PFSK-1 (cell line): ENCODE measurements around the gene SAPCD2.
A peak's percentile ranks its signal among the peaks of the same experiment; 100 is the strongest.

Experiments used
- FOXP2 ChIP-seq: optimal IDR thresholded peaks from 2 replicates; pipeline ENCODE3; 2011; ENCODE audit warnings: borderline replicate concordance, control low read depth, inconsistent platforms; ENCODE audit not compliant: insufficient read depth; ENCODE audit errors: extremely low read length, extremely low read depth
- POLR2AphosphoS5 ChIP-seq: IDR thresholded peaks from 2 replicates; pipeline ENCODE4 v1.6.1; 2012; ENCODE audit warnings: low read depth, mild to moderate bottlenecking, control low read depth, low read length, moderate library complexity
- SIN3A ChIP-seq: IDR thresholded peaks from 2 replicates; pipeline ENCODE4 v1.6.1; 2012; ENCODE audit warnings: mild to moderate bottlenecking, low read length, moderate library complexity, borderline replicate concordance; ENCODE audit not compliant: insufficient read depth
- TAF1 ChIP-seq: IDR thresholded peaks from 2 replicates; pipeline ENCODE4 v1.6.1; 2012; ENCODE audit warnings: low read length, control low read depth, borderline replicate concordance; ENCODE audit not compliant: insufficient read depth
- TF ChIP-seq, protein P1 (sequence below), 2 experiments: IDR thresholded peaks; 2 replicates each; pipeline versions ENCODE4 v1.6.1 to v1.8.0; 2011 to 2012; ENCODE audit warnings: low read depth in 2 of 2, low read length in 2 of 2, control low read depth in 1 of 2, inconsistent platforms in 1 of 2, mild to moderate bottlenecking in 1 of 2, moderate library complexity in 1 of 2; ENCODE audit not compliant: insufficient read depth in 1 of 2

SAPCD2 gene

DNA sequence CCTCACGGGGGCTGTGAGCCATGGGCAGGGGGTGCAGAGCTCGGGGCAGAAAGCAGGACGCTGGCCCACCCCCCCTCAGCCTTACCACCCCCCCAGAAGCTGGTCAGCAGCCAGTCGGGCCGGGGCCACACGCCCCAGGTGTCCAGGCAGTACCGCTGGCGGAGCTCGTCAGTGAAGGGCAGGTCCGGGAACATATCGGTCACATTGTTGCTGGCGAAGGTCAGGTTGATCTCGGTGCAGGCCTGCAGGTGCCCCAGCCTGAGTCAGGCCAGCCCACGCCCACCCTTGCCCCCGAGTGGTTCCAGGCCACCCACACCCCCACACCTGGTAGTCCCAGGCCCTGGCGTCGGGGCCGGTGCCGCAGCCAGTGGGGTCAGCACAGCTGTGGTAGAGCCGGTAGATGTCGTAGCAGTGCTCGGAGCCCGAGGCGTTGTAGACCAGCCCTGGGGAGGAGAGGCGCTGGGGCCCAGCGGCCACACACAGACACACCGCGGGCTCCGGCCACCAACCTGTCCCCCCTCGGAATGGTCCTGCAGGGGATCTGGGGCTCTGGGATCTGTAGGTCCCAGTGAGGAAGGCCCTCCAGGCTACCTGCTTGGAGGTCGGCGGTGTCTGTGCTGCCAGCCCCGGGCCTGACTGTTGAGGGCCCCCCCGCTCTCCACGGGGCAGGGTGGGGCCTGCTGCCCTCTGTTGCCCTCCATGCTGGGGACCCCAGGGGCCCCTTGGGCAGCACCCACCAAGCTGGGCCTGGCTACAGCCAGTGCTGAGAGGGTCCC lies 41.6 kb upstream of the SAPCD2 start:
- TF ChIP-seq, protein P1, sequence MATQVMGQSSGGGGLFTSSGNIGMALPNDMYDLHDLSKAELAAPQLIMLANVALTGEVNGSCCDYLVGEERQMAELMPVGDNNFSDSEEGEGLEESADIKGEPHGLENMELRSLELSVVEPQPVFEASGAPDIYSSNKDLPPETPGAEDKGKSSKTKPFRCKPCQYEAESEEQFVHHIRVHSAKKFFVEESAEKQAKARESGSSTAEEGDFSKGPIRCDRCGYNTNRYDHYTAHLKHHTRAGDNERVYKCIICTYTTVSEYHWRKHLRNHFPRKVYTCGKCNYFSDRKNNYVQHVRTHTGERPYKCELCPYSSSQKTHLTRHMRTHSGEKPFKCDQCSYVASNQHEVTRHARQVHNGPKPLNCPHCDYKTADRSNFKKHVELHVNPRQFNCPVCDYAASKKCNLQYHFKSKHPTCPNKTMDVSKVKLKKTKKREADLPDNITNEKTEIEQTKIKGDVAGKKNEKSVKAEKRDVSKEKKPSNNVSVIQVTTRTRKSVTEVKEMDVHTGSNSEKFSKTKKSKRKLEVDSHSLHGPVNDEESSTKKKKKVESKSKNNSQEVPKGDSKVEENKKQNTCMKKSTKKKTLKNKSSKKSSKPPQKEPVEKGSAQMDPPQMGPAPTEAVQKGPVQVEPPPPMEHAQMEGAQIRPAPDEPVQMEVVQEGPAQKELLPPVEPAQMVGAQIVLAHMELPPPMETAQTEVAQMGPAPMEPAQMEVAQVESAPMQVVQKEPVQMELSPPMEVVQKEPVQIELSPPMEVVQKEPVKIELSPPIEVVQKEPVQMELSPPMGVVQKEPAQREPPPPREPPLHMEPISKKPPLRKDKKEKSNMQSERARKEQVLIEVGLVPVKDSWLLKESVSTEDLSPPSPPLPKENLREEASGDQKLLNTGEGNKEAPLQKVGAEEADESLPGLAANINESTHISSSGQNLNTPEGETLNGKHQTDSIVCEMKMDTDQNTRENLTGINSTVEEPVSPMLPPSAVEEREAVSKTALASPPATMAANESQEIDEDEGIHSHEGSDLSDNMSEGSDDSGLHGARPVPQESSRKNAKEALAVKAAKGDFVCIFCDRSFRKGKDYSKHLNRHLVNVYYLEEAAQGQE (IDR thresholded peaks at IDR 0.05; ENCODE audit: insufficient read depth in 1 of 2, low read depth in 2 of 2, low read length in 2 of 2) = no peak
- TF ChIP-seq TAF1 (no peak), POLR2AphosphoS5 (no peak), SIN3A (no peak), FOXP2 (no peak)

- TF ChIP-seq FOXP2 (no peak), POLR2AphosphoS5 (no peak)
Measured at GRCh38 chr9:137110911-137111787, 40.8 kb upstream of the SAPCD2 start.

- no peak for TF ChIP-seq SIN3A
- no peak for TF ChIP-seq POLR2AphosphoS5
- TF ChIP-seq FOXP2 = no peak
- TF ChIP-seq, protein P1 (IDR thresholded peaks at IDR 0.05; ENCODE audit: insufficient read depth in 1 of 2, low read depth in 2 of 2, low read length in 2 of 2) = no peak
- no peak for TF ChIP-seq TAF1
Measured at GRCh38 chr9:137110147-137110910, 40.0 kb upstream of the SAPCD2 start.

DNA sequence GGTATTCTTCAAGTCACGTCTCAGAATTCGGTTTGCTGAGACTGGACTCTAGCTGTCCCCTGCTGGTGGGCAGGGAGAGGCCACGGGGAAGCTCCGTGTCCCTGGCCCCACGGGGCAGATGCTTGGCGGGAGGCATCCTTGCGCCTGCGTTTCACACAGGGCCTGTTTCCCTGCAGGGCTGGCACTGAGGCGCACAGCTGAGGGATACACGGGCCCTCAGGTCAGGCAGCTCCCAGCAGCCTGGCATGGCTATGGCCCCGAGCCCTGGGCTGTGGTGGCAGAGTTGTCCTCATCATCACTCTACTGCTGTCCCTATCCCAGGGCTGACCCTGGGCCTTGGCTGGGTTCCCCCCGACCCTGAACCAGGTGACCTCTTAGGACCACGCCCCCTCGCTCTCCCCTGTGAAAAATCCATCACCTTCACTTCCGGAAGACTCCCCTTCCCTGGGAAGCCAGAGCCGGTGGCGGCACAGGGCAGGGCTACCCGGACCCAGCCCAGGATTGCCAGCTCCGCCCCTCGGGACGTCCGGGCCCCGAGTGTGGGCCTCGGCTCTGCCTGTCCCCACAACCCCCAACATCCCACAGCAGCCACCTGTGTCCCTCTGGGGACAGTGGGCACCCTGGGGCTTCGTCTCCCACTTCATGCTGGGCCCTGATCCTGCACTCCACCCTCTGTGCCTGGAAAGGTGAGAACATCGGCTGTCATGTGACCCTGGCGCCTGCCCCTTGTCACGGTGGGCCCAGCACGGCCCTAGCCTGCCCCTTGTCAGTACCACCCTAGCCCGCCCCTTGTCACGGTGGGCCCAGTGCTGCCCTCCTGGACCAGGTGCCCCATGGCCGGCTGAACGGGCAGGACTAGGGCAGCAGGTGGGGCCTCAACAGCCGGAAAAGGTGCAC lies 39.1 kb upstream of the SAPCD2 start:
- TF ChIP-seq, protein P1 (IDR thresholded peaks at IDR 0.05; ENCODE audit: insufficient read depth in 1 of 2, low read depth in 2 of 2, low read length in 2 of 2) = no peak
- no peak for TF ChIP-seq SIN3A
- TF ChIP-seq TAF1 = no peak
- TF ChIP-seq POLR2AphosphoS5 = peak; percentile 19; the same call in 1 of the 2 replicates

GRCh38 chr9:137108608-137109249 lies 38.4 kb upstream of the SAPCD2 start:
- TF ChIP-seq POLR2AphosphoS5 = no peak
- TF ChIP-seq SIN3A = no peak
- TF ChIP-seq TAF1 = no peak
- TF ChIP-seq, protein P1 (IDR thresholded peaks at IDR 0.05; ENCODE audit: insufficient read depth in 1 of 2, low read depth in 2 of 2, low read length in 2 of 2) = no peak
- no peak for TF ChIP-seq FOXP2
